RPMI8226 (cell line): ENCODE measurements around the gene MAPKBP1.
A peak's percentile ranks its signal among the peaks of the same experiment; 100 is the strongest.

Experiments
- DNase-seq: peaks from one replicate; pipeline ENCODE4 v3.0.0-alpha.2; 2015

The MAPKBP1 gene

GRCh38 chr15:41806291-41807181, 32.3 kb downstream of the MAPKBP1 start:
- DNase-seq = peak; percentile 20

GRCh38 chr15:41809121-41809520, 34.8 kb downstream of the MAPKBP1 start:
- DNase-seq = no peak

DNA sequence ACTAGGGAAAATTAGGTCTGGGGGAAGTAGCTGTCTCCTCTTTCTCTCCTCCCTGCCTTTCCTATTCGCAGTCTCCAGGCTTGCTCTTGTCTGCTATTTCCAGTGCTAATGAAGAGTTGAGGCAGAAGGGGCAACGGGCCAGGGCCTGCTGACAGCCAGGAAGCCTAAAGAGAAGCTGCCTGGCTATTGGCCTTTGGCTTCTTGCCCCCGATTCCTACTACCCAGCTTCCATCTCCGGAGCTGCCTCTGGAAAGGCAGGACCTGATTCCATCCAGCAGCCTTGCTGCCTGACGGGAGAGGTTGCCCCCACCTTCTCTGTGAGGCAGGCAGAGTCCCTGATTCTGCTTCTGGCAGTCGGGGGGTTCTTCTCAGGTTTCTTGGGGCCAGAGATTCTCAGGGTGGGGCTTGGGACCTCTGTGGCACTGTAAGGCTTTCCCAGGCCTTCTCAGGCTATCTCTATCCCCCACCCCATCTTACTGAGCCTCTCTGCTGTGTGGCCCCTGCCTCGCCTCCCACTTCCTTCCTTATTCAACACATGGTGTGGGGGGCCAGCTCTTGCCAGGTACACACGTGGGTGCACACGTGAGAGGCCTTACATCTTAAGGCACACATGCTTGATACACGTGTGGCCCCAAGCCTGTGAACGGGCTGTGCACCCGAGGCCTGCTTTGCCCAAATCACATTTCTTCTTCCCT, 35.4 kb downstream of the MAPKBP1 start:
- DNase-seq = no peak

DNA sequence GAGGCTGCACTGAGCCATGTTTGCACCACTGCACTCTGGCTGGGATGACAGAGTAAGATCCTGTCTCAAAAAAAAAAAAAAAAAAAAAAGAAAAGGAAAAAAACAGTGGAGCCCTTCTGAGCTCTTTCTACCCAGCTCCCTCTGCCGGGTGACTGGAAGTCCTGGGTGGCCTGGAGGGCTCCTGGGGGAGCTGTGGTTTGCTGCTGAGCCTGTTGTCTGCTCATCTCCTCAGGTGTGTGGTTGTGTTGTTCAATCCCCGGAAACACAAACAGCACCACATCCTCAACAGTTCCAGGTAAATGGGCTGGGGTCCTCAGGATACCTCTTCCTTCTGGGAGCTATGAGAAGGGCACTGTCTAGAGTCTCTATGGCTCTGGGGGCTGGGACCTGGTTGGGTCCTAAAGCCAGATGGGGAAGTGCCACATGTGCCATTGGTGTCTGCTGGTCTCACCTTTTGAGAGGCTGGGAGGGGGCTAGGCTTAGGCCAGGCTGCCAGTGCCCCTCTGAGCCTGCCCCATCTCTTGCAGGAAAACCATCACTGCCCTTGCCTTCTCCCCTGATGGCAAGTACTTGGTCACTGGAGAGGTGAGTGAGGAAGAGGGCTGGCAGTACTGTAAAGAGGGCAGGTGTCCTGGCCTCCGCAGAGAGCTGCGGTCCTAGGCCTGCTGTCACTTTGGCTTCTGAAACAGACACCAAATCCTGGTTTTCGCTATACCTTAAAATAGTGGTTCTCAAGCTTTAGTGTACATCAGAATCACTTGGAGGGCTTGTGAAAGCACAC, 36.6 kb downstream of the MAPKBP1 start:
- no peak for DNase-seq

DNA sequence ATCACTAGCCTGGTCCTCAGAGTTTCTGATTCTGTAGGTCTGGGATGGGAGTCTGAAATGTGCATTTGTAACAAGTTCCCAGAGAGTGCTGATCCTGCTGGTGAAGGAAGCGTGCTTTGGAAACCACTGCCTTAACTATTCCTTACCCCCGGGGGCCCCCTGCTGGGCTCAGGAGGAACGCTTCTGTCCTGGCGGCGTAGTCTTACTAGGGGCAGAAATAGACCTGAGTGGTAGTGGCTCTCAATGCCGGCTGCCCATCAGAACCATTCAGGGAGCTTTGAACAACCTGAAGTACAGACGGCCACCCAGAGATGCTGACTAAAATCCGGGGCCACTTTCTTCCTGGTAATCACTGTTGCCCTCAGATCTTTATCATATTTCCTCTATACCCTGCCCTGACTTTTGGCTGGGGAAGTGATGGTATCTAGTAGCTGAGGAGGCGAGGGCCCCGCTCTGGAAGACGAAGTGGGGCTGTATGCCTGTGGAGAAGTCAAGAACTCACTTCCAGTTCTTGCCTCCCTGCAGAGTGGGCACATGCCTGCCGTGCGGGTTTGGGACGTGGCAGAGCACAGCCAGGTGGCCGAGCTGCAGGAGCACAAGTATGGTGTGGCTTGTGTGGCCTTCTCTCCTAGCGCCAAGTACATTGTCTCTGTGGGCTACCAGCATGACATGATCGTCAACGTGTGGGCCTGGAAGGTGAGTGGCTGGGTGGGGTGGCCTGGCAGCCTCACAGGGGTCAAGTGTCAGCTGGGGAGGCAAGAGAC, 37.3 kb downstream of the MAPKBP1 start:
- DNase-seq = peak; percentile 68

DNA sequence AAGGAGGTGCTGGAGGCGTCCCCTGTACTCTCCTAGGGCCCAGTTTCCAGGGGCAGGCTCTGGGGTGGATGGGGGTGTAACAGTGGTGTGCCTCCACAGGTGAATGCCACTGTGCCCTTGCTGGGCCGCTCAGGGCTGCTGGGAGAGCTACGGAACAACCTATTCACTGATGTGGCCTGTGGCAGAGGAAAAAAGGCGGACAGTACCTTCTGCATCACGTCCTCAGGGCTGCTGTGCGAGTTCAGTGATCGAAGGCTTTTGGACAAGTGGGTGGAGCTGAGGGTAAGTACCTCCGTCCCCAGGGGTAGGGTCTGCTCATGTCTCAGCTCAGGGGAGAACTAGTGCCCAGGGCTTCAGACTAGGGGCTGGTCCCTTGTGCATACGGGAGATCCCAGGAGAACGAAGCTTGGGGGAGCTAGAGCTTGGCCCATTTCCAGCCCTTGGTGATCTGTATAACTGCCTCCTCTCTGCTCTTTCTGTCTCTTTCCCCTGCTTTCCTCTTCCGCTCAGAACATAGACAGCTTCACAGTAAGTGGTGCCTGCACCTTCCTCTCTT, 38.6 kb downstream of the MAPKBP1 start:
- no peak for DNase-seq

DNA sequence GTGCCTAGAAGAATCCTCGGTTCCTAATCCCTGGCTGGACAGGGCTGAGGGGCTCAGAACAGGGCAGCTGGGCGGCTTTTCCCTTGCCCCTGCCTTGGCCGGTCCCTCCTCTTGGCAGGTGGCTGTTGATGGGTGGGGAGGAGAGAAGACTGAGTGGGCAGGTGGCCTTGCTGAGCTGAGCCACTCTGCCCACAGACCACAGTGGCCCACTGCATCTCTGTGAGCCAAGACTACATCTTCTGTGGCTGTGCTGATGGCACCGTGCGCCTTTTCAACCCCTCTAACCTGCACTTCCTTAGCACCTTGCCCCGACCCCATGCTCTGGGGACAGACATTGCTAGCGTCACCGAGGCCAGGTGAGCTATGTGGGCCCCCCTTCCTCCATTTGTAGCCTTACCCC, 39.1 kb downstream of the MAPKBP1 start:
- no peak for DNase-seq

GRCh38 chr15:41814534-41814933, 40.2 kb downstream of the MAPKBP1 start:
- DNase-seq = no peak

GRCh38 chr15:41816788-41817187, 42.5 kb downstream of the MAPKBP1 start:
- no peak for DNase-seq

DNA sequence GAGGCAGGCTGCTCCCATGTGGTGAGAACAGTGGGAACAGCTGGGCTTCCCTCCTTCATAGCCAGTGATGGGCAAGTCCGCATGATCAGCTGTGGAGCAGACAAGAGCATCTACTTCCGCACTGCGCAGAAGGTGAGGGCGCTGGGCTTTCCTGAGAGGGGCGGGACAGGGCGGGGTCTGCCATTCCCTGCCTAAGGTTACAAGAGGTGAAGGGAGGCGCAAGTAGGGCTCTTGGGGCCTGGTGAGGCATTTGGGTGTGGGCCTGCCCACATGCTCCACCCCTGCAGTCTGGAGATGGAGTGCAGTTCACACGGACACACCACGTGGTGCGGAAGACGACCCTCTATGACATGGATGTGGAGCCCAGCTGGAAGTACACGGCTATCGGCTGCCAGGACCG, 43.0 kb downstream of the MAPKBP1 start:
- DNase-seq = no peak

DNA sequence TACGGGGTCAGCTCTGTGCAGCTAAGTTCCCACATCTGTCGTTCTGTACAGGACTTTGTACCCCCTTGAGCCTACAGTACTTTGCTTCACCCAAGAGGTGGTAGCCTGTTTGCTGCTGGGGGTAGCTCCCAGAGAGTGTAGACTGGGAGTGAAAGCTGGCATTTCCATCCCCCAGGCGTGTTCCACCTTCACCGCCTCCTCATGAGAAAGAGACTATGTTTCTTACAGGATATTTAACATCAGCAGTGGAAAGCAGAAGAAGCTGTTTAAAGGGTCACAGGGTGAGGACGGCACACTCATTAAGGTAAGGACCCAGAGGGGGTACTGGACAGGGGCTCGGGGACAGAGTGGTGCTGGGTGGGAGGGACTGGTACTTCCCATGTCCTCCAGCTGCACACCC, 43.5 kb downstream of the MAPKBP1 start:
- no peak for DNase-seq

- no peak for DNase-seq
These were observed 45.3 kb downstream of the MAPKBP1 start for GRCh38 chr15:41819455-41820050.

DNA sequence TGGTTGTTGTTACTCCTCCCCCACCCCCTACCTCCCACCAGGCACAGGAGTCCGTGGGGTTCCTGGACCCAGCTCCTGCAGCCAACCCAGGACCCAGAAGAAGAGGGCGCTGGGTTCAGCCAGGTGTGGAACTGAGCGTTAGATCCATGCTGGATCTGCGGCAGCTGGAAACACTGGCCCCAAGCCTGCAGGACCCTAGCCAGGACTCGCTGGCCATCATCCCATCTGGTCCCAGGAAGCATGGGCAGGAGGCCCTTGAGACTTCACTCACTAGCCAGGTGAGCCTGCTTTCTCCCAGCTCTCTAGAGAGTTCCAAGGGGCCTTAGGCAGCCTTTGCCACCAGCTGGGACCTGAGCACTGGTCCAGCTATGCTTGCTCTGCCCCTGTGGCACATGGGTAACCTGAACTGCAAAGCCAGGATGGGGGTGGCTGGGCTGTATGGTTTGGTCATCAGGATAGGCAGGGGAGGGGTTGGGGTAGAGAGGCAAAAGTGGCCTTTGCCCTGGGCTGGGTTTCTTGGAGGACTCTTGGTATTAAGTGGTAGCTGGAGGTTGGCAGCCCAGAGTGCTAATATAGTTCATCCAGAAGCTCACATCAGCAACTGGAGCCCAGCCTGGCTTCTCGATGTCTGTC, 46.6 kb downstream of the MAPKBP1 start:
- DNase-seq = no peak

- DNase-seq = no peak
These were observed 47.5 kb downstream of the MAPKBP1 start for GRCh38 chr15:41821831-41822230.

DNA sequence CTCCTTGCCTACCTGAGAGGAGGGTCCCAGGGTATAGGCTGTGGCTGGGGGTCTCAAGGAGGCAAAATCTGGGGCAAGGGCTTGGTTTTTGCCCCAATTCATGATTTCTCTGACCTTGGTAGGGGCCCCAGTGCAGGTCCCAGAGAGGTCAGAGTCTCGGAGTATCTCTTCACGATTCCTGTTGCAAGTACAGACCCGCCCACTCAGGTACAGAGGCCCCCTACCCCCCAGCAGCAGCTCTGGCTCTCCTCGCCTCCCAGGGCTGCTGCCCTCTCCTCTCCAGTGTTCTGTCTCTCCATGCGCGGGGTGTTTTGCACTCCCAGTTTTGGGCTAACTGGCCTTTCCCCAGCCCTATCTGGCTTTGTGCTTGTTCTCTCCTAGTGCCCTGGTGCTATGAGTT, 48.2 kb downstream of the MAPKBP1 start:
- no peak for DNase-seq

- DNase-seq = no peak
These were observed 48.7 kb downstream of the MAPKBP1 start for GRCh38 chr15:41822957-41823356.

DNA sequence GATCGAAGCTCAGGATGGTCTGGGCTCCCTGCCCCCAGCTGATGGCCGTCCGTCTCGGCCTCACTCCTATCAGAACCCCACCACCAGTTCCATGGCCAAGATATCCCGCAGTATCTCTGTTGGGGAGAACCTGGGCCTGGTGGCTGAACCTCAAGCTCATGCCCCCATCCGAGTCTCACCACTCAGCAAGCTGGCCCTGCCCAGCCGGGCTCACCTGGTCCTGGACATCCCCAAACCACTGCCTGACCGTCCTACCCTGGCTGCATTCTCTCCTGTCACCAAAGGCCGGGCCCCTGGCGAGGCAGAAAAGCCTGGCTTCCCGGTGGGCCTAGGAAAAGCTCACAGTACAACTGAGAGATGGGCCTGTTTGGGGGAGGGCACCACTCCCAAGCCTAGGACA, 49.2 kb downstream of the MAPKBP1 start:
- DNase-seq = no peak

- DNase-seq = no peak
These were observed 49.9 kb downstream of the MAPKBP1 start for GRCh38 chr15:41824062-41824745.

GRCh38 chr15:41825145-41825544, 50.9 kb downstream of the MAPKBP1 start:
- DNase-seq = no peak

DNA sequence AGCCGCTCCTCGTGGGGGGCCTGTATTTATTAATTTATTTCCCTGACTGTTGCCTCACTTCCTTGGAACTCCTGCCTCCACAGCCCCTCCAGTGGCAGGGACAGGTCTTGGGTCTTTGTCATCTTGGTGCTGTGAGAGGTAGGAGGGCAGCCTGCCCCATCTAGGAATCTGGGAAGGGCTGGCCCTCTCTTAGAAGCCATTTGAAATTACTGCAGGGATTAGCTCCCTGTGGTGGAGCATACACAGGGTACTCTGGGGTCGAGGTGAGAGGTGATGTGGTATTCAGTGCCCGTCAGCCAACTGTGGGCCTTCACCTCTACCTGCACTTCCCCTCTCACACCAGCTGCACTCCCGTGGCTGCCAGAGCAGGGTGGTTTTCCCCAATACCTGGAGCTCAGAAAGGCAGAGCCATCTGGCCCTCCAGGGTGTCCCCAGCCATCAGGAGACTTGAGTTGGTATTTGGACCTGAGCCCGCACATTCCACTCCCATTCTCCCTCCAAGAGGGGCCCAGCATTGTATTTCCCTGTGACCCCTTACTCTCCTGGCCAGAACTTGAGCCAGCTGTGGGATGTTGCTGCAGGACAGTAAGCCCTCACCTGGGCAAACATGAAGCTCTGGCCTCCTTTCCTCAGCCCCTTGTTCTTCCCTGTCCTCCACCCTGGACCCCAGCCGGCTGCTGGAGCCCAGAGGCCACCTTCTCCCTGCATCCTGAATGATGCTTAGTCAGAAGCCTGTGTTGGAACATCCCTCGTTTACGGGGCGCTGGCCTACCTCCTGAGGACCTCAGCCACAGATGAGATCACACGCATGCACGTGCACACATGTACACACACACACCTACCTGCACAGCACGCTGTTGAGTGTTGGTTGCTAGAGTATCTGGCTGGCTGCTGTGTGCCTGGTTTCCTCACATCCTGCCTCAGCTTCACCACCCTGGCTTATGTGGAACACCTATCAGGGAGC, 51.6 kb downstream of the MAPKBP1 start:
- peak; percentile 21 for DNase-seq
